NOMO-1 (cell line): ENCODE data around the gene FNTB.

Source experiments
- DNase-seq, 2 experiments: peaks; one replicate each; lab custom pipeline; 2025; ENCODE audit not compliant: unreplicated experiment in 2 of 2; lab: John Stamatoyannopoulos, UW

Gene FNTB

GRCh38 chr14:65110525-65110924 is 123.8 kb downstream of the FNTB start:
- no peak for DNase-seq
